Testis (tissue), 2 donors: Measurements from ENCODE around the gene TFG.

ENCODE experiments used
- POLR2A ChIP-seq: fragments of 450-650 bp; IDR thresholded peaks from one replicate; pipeline ENCODE4 v1.6.1; 2017; ENCODE audit warnings: antibody characterized with exemption, mild to moderate bottlenecking, moderate library complexity
- TF ChIP-seq, protein P1 (sequence below), 3 experiments: fragments of 450-650 bp in 2 of 3; fragments of 200-600 bp in 1 of 3; sonication (generic) in 1 of 3; IDR thresholded peaks; one replicate each; pipeline ENCODE4 v1.5.1; 2016 to 2019; ENCODE audit warnings: antibody characterized with exemption in 3 of 3, mild to moderate bottlenecking in 2 of 3, moderate library complexity in 1 of 3

DNA sequence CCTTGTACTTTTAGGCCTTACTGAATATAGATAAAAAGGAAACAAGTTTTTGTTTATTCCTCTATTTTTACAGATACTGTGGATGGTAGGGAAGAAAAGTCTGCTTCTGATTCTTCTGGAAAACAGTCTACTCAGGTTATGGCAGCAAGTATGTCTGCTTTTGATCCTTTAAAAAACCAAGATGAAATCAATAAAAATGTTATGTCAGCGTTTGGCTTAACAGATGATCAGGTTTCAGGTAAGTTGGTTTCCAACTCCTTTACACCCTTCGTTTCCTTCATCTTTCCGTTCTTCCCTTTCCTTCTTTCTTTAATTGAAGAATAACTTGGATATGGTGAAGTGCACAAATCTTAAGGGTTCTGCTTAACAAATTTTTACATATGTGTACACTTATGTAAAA lies 23.1 kb downstream of the TFG start:
- TF ChIP-seq, protein P1, sequence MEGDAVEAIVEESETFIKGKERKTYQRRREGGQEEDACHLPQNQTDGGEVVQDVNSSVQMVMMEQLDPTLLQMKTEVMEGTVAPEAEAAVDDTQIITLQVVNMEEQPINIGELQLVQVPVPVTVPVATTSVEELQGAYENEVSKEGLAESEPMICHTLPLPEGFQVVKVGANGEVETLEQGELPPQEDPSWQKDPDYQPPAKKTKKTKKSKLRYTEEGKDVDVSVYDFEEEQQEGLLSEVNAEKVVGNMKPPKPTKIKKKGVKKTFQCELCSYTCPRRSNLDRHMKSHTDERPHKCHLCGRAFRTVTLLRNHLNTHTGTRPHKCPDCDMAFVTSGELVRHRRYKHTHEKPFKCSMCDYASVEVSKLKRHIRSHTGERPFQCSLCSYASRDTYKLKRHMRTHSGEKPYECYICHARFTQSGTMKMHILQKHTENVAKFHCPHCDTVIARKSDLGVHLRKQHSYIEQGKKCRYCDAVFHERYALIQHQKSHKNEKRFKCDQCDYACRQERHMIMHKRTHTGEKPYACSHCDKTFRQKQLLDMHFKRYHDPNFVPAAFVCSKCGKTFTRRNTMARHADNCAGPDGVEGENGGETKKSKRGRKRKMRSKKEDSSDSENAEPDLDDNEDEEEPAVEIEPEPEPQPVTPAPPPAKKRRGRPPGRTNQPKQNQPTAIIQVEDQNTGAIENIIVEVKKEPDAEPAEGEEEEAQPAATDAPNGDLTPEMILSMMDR (IDR thresholded peaks at IDR 0.05), result no peak
- no peak for TF ChIP-seq POLR2A
